HepG2 (cell line): Measurements from ENCODE around the gene RINL. TPM values are rescaled to one million over a fixed set of nuclear protein-coding genes. Genes with fewer than 3 reads are reported as not detected.

Experiments used
- AGO2 ChIP-seq: fragments of 200-400 bp; formaldehyde crosslinking; optimal IDR thresholded peaks from 2 replicates; pipeline ENCODE3; 2017; ENCODE audit warnings: mild to moderate bottlenecking, low read depth, low read length, moderate library complexity
- GTF2F1 ChIP-seq: fragments of 150-350 bp; IDR thresholded peaks from 2 replicates; pipeline ENCODE4 v1.6.1; 2014; ENCODE audit warnings: low read length
- KAT7 ChIP-seq: IDR thresholded peaks from 2 replicates; pipeline ENCODE4 v1.6.1; 2018; ENCODE audit warnings: borderline replicate concordance, missing compliant biosample characterization
- KLF15 ChIP-seq: sonication (generic); formaldehyde crosslinking; IDR thresholded peaks from 2 replicates; pipeline ENCODE4 v1.8.1; 2023; ENCODE audit warnings: borderline replicate concordance, mild to moderate bottlenecking, inconsistent platforms, missing genetic modification reagents, mixed read lengths
- MIXL1 ChIP-seq: IDR thresholded peaks from 2 replicates; pipeline ENCODE4 v1.6.1; 2016
- MTA1 ChIP-seq: sonication (generic); formaldehyde crosslinking; IDR thresholded peaks from 2 replicates; pipeline ENCODE4 v1.4.0; 2020; ENCODE audit warnings: missing genetic modification reagents, mild to moderate bottlenecking, borderline replicate concordance
- NR2F2 ChIP-seq: IDR thresholded peaks from 2 replicates; pipeline ENCODE4 v1.6.1; 2012; ENCODE audit warnings: low read depth, inconsistent platforms, borderline replicate concordance
- POLR2G ChIP-seq: fragments of 200-400 bp; formaldehyde crosslinking; IDR thresholded peaks from 2 replicates; pipeline ENCODE4 v1.6.1; 2018; ENCODE audit warnings: mild to moderate bottlenecking, low read depth, low read length, moderate library complexity
- RBM22 ChIP-seq: fragments of 200-400 bp; formaldehyde crosslinking; optimal IDR thresholded peaks from 2 replicates; pipeline ENCODE3; 2017; ENCODE audit warnings: mild to moderate bottlenecking, low read length, moderate library complexity
- SNAPC2 ChIP-seq: sonication (generic); formaldehyde crosslinking; IDR thresholded peaks from 2 replicates; pipeline ENCODE4 v1.8.1; 2022; ENCODE audit warnings: mild to moderate bottlenecking, missing genetic modification reagents
- SOX6 ChIP-seq, 2 experiments: fragments of 450-650 bp in 1 of 2; sonication (generic) in 1 of 2; formaldehyde crosslinking in 1 of 2; IDR thresholded peaks; 2 replicates each; pipeline versions ENCODE4 v1.4.0 to v1.6.1; 2017 to 2020; ENCODE audit warnings: antibody characterized with exemption in 1 of 2, mild to moderate bottlenecking in 1 of 2, missing genetic modification reagents in 1 of 2
- TCF7L2 ChIP-seq: IDR thresholded peaks from 2 replicates; pipeline ENCODE4 v1.6.1; 2011; ENCODE audit warnings: mild to moderate bottlenecking, low read depth, low read length, moderate library complexity
- TMF1 ChIP-seq: sonication (generic); formaldehyde crosslinking; IDR thresholded peaks from 2 replicates; pipeline ENCODE4 v1.8.1; 2022; ENCODE audit warnings: low read depth, missing genetic modification reagents
- ZNF121 ChIP-seq: sonication (generic); formaldehyde crosslinking; IDR thresholded peaks from 2 replicates; pipeline ENCODE4 v1.5.0; 2020; ENCODE audit warnings: mild to moderate bottlenecking, missing genetic modification reagents
- ZNF329 ChIP-seq: sonication (generic); formaldehyde crosslinking; IDR thresholded peaks from 2 replicates; pipeline ENCODE4 v1.9.0; 2021; ENCODE audit warnings: low read depth, mild to moderate bottlenecking, missing genetic modification reagents
- ZNF430 ChIP-seq: sonication (generic); formaldehyde crosslinking; IDR thresholded peaks from 2 replicates; pipeline ENCODE4 v1.9.0; 2021; ENCODE audit warnings: mild to moderate bottlenecking, missing genetic modification reagents
- ZNF644 ChIP-seq: IDR thresholded peaks from 2 replicates; pipeline ENCODE4 v1.6.1; 2016; ENCODE audit warnings: low read depth
- ZNF883 ChIP-seq: sonication (generic); formaldehyde crosslinking; IDR thresholded peaks from 2 replicates; pipeline ENCODE4 v1.5.1; 2020; ENCODE audit warnings: mild to moderate bottlenecking, missing genetic modification reagents; ENCODE audit errors: not compliant biosample characterization
- ZSCAN5A ChIP-seq: sonication (generic); formaldehyde crosslinking; IDR thresholded peaks from 2 replicates; pipeline ENCODE4 v1.8.0; 2022; ENCODE audit warnings: mild to moderate bottlenecking, missing genetic modification reagents, borderline replicate concordance
- polyA plus RNA-seq, 8 experiments: library from polyadenylated mRNA; depleted of rRNA in 3 of 8; stranded (reverse) in 7 of 8; unstranded in 1 of 8; fragments of >200 nt; fragmentation: Illumina TruSeq in 4 of 8; extraction: Trizol in 4 of 8; gene quantifications; 2 replicates each; pipeline versions ENCODE4 v1.2.1 to v1.2.3, GENCODE V29; 2011 to 2016; ENCODE audit warnings: low read depth in 4 of 8, missing spikeins in 1 of 8, mixed read lengths in 1 of 8; ENCODE audit not compliant: insufficient read depth in 1 of 8
- total RNA-seq, 5 experiments: library from RNA; depleted of rRNA; stranded (reverse); fragments of >200 nt; fragmentation: Illumina TruSeq; extraction: Trizol; gene quantifications; 2 replicates each; pipeline ENCODE4 v1.2.3, GENCODE V29; 2016; ENCODE audit warnings: low read depth in 1 of 5

The RINL gene
- total and polyA plus RNA-seq, 2 of the 13 experiments (the other 11 are each of a cell fraction or from before 2014, with no cell fraction given) = 11.4 to 18.0 TPM

GRCh38 chr19:38836983-38837626, 41.0 kb downstream of the RINL start (continued):
- TF ChIP-seq MTA1 (CRISPR knock-in tag) = no peak
- no peak for TF ChIP-seq ZNF329 (CRISPR knock-in tag)
- TF ChIP-seq ZNF430 (CRISPR knock-in tag) = peak; percentile 17; the same call in 1 of the 2 replicates
- TF ChIP-seq SNAPC2 (CRISPR knock-in tag) = no peak
- no peak for TF ChIP-seq KLF15
- TF ChIP-seq ZNF644 (CRISPR knock-in tag) = no peak
- no peak for TF ChIP-seq SOX6 (IDR thresholded peaks at IDR 0.05)
- no peak for TF ChIP-seq SOX6 (CRISPR knock-in tag; IDR thresholded peaks at IDR 0.05)
- TF ChIP-seq TMF1 (CRISPR knock-in tag) = no peak
- TF ChIP-seq GTF2F1 = no peak
- TF ChIP-seq ZNF883 (CRISPR knock-in tag) = peak; percentile 16
- no peak for TF ChIP-seq KAT7 (CRISPR knock-in tag)
- TF ChIP-seq RBM22 = peak; percentile 65
- no peak for TF ChIP-seq ZSCAN5A (CRISPR knock-in tag)
- TF ChIP-seq NR2F2 = no peak
- TF ChIP-seq POLR2G = peak; percentile 34; the same call in 1 of the 2 replicates
- no peak for TF ChIP-seq TCF7L2
- no peak for TF ChIP-seq MIXL1 (CRISPR knock-in tag)
- TF ChIP-seq ZNF121 = no peak
- TF ChIP-seq AGO2 = no peak
- TF ChIP-seq, all 625 proteins: peak for 6
